OCI-LY1 (cell line): Measurements from ENCODE around the gene ADM2.

Experiments used
- EZH2 ChIP-seq: fragments of 200-600 bp; sonication (generic), shearing (Covaris generic); IDR thresholded peaks from 2 replicates; pipeline ENCODE4 v1.8.0; 2017; ENCODE audit warnings: borderline replicate concordance, mixed run types, mild to moderate bottlenecking, antibody characterized with exemption, low read length, moderate library complexity, mixed read lengths
- TF ChIP-seq, protein P1 (sequence below): fragments of 200-600 bp; sonication (generic), shearing (Covaris generic); IDR thresholded peaks from 2 replicates; pipeline ENCODE4 v1.5.1; 2017; ENCODE audit warnings: mild to moderate bottlenecking, antibody characterized with exemption, low read length, moderate library complexity, mixed read lengths

- TF ChIP-seq, protein P1, sequence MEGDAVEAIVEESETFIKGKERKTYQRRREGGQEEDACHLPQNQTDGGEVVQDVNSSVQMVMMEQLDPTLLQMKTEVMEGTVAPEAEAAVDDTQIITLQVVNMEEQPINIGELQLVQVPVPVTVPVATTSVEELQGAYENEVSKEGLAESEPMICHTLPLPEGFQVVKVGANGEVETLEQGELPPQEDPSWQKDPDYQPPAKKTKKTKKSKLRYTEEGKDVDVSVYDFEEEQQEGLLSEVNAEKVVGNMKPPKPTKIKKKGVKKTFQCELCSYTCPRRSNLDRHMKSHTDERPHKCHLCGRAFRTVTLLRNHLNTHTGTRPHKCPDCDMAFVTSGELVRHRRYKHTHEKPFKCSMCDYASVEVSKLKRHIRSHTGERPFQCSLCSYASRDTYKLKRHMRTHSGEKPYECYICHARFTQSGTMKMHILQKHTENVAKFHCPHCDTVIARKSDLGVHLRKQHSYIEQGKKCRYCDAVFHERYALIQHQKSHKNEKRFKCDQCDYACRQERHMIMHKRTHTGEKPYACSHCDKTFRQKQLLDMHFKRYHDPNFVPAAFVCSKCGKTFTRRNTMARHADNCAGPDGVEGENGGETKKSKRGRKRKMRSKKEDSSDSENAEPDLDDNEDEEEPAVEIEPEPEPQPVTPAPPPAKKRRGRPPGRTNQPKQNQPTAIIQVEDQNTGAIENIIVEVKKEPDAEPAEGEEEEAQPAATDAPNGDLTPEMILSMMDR: no peak
- TF ChIP-seq EZH2: no peak
These were observed 5.4 kb downstream of the ADM2 start, which contains the start of gene MIOX for GRCh38 chr22:50486561-50487289.
